RWPE2 (cell line): ENCODE data around the gene SP6.

Experiments used
- ATAC-seq: fragments of 200-7000 bp; cut with Tn5 transposase; 3 replicates; pipeline ENCODE4 v1.9.1; 2021; ENCODE audit warnings: low read depth
- DNase-seq: peaks from one replicate; pipeline ENCODE4 v3.0.0-alpha.2; 2020; ENCODE audit warnings: low spot score
- H3K27ac ChIP-seq: fragments of 450-650 bp; 2 replicates; pipeline ENCODE4 v1.5.1; 2017; ENCODE audit warnings: mild to moderate bottlenecking; ENCODE audit not compliant: poor library complexity, severe bottlenecking
- H3K27me3 ChIP-seq: fragments of 250-450 bp; sonication (Bioruptor Pico); 2 replicates; pipeline ENCODE4 v1.5.1; 2021; ENCODE audit warnings: mild to moderate bottlenecking, moderate library complexity; ENCODE audit not compliant: insufficient read depth, poor library complexity, severe bottlenecking
- H3K36me3 ChIP-seq: fragments of 250-450 bp; sonication (Bioruptor Pico); 2 replicates; pipeline ENCODE4 v1.5.1; 2020; ENCODE audit warnings: low read depth, mild to moderate bottlenecking, moderate library complexity
- H3K4me1 ChIP-seq: fragments of 250-450 bp; sonication (Bioruptor Pico); 2 replicates; pipeline ENCODE4 v1.5.1; 2021; ENCODE audit warnings: mild to moderate bottlenecking, moderate library complexity; ENCODE audit not compliant: insufficient read depth, poor library complexity, severe bottlenecking
- H3K4me3 ChIP-seq: fragments of 250-450 bp; sonication (Bioruptor Pico); 2 replicates; pipeline ENCODE4 v1.5.1; 2021; ENCODE audit warnings: mild to moderate bottlenecking, moderate library complexity; ENCODE audit not compliant: severe bottlenecking
- H3K9me3 ChIP-seq: fragments of 250-450 bp; sonication (Bioruptor Pico); 2 replicates; pipeline ENCODE4 v1.5.1; 2021; ENCODE audit warnings: mild to moderate bottlenecking, moderate library complexity; ENCODE audit not compliant: severe bottlenecking
- TF ChIP-seq, protein P1 (sequence below): fragments of 450-650 bp; IDR thresholded peaks from one replicate; pipeline ENCODE4 v1.5.1; 2017; ENCODE audit warnings: mild to moderate bottlenecking, moderate library complexity; ENCODE audit not compliant: poor library complexity, severe bottlenecking

The SP6 gene

DNA sequence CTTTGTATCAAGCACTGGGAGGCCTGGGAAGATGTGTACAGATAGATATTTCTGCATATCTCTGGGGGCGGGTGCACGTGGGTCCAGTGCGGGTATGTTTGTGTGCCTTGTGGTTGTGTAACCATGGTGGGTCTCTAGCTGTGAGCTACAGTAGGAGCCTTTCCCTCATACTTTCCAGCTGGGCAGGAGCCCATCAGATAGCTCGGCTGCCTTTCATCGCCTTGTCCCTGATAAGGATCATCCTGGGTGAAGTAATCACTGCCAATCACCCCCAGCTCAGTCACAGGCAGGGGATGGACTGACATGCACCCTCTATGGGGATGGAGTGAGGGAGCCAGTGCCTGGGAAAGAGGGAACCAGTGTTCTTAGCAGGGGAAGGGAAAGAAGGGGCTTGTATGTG is 6.7 kb downstream of the SP6 start:
- H3K27me3 ChIP-seq: no peaks in the 10 kb centered on the region
- no peaks in the 10 kb centered on the region for H3K9me3 ChIP-seq
- peaks cover 5% of the 10 kb centered on the region for H3K4me1 ChIP-seq
- DNase-seq (no peak), ATAC-seq (no peak)
- no peak overlapping the region for H3K4me3 ChIP-seq
- peaks cover 2% of the 10 kb centered on the region; the same call in 1 of the 2 replicates for H3K36me3 ChIP-seq
- no peak overlapping the region for H3K27ac ChIP-seq
- TF ChIP-seq, protein P1, sequence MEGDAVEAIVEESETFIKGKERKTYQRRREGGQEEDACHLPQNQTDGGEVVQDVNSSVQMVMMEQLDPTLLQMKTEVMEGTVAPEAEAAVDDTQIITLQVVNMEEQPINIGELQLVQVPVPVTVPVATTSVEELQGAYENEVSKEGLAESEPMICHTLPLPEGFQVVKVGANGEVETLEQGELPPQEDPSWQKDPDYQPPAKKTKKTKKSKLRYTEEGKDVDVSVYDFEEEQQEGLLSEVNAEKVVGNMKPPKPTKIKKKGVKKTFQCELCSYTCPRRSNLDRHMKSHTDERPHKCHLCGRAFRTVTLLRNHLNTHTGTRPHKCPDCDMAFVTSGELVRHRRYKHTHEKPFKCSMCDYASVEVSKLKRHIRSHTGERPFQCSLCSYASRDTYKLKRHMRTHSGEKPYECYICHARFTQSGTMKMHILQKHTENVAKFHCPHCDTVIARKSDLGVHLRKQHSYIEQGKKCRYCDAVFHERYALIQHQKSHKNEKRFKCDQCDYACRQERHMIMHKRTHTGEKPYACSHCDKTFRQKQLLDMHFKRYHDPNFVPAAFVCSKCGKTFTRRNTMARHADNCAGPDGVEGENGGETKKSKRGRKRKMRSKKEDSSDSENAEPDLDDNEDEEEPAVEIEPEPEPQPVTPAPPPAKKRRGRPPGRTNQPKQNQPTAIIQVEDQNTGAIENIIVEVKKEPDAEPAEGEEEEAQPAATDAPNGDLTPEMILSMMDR: no peak

DNA sequence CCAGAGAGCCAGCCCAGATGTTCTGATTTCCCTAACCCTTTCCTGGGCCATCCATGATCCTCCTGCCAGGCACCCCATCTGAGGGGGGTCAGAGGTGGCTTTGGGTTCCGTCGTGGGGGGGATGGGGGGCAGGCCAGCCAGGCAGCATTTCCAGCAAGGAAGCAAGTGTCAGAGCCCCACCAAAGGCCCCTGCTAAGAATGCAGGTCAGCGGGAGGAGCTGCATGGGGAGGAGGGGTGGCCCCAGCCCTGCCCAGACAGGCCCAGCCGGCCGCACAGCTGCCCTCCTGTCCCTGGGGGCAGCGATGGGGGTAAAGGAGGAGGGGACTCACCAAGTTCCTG is 7.6 kb downstream of the SP6 start:
- Histone ChIP-seq H3K4me1 (peaks cover 4% of the 10 kb centered on the region), H3K4me3 (no peak overlapping the region), H3K27ac (no peak overlapping the region), H3K9me3 (no peaks in the 10 kb centered on the region), H3K27me3 (no peaks in the 10 kb centered on the region), H3K36me3 (peaks cover 2% of the 10 kb centered on the region; the same call in 1 of the 2 replicates)
- TF ChIP-seq, protein P1: peak; percentile 70
- DNase-seq (no peak), ATAC-seq (no peak)

DNA sequence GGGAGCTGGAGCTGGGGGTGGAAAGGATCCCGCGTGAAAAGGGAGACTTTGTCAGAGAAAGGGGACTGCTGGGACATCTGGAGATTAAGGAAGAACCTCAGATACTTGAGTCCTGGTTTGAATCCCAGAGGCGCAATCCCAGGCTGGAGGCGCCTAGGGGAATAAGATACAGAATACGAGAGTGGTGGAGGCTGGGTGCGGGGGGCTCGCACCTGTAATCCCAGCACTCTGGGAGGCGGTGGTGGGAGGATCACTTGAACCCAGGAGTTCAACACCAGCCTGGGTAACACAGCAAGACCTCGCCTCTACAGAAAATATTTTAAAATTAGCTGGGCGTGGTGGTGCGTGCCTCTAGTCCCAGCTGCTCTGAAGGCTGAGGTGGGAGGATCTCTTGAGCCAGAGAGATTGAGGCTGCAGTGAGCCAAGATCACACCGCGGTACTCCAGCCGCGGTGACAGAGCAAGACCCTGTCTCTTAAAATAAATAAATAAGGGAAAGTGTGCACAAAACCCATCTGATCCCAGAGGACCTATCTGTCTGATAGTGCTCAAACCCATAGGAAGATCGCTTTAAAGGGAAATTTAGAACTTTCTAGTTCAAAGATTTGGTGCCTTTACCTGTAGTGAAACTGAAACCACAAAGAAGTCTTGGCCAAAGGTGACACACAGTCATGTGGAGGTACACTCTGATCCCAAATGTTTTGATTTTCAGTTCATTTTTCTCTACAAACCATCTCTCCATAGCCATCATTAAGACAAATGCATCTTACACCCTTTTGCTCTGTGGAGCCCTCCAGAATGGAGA is 9.3 kb downstream of the SP6 start:
- ATAC-seq: no peak
- peak overlapping the region; percentile 63 for H3K4me3 ChIP-seq

DNA sequence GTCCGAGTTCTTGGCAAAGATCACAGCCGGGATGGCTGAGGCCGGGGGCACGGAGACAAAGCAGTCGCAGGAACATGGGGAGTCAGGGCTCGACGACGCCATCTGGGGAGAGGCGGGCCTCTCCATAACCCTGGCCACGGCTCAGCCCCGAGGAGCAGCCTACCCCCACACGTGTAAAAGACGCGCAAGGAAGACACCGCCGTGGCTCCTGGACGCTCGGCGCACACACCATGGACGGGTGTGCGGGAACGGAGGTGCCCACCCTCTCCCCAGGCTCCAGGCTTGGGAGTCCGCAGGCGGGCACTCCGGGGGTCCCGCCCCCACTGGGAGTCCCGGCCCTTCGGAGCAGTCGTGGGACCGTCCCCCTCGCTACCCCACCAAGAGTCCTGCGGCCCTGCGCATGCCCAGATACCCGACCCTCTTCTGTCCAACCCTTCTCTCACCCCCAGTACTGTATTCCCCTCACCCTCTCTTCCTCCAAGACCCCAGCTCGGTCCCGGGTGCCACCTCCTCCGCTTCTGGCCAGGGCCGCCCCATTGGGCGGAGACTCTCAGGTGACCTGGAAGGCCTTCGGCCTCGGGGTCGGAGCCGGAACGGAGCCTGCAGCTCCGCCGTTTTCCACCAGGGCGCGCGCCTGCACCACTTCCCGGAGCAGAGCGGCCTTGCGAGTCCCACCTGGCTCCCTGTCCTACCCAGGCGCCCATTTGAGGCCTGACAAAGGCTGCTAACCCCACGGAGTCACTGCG is 10.0 kb downstream of the SP6 start, which contains the start of gene SCRN2:
SCRN2 (minus strand) TSS at position 532 of the 746 bp plus-strand sequence; CDS start at position 102, 430 bp downstream.
- H3K36me3 ChIP-seq: 0 out of 2 replicates have a peak, but pooled peaks cover 3% of the 10 kb centered on the region
- TF ChIP-seq, protein P1: peak; percentile 98
- H3K27me3 ChIP-seq: no peaks in the 10 kb centered on the region
- H3K27ac ChIP-seq: peak within 1 kb of the TSS; percentile 28
- no peaks in the 10 kb centered on the region for H3K9me3 ChIP-seq
- ATAC-seq (peak; percentile 83), DNase-seq (peak; percentile 83)
- peaks cover 4% of the 10 kb centered on the region for H3K4me1 ChIP-seq
- H3K4me3 ChIP-seq: peak within 1 kb of the TSS; percentile 63

More for the DNA sequence above, 9.3 kb downstream of the SP6 start:
- Histone ChIP-seq H3K27ac (peak overlapping the region; percentile 28), H3K9me3 (no peaks in the 10 kb centered on the region), H3K4me1 (peaks cover 4% of the 10 kb centered on the region), H3K36me3 (0 out of 2 replicates have a peak, but pooled peaks cover 3% of the 10 kb centered on the region), H3K27me3 (no peaks in the 10 kb centered on the region)
- DNase-seq: no peak
- TF ChIP-seq, protein P1: peak; percentile 88
